HG02588 (cell line): ENCODE measurements around the gene ARHGAP1.

Experiments
- ATAC-seq: cut with Tn5 transposase; IDR thresholded peaks from one replicate; pipeline ENCODE4 v1.9.1; 2021; ENCODE audit warnings: mild to moderate bottlenecking, moderate library complexity; ENCODE audit not compliant: unreplicated experiment

ARHGAP1 gene

DNA sequence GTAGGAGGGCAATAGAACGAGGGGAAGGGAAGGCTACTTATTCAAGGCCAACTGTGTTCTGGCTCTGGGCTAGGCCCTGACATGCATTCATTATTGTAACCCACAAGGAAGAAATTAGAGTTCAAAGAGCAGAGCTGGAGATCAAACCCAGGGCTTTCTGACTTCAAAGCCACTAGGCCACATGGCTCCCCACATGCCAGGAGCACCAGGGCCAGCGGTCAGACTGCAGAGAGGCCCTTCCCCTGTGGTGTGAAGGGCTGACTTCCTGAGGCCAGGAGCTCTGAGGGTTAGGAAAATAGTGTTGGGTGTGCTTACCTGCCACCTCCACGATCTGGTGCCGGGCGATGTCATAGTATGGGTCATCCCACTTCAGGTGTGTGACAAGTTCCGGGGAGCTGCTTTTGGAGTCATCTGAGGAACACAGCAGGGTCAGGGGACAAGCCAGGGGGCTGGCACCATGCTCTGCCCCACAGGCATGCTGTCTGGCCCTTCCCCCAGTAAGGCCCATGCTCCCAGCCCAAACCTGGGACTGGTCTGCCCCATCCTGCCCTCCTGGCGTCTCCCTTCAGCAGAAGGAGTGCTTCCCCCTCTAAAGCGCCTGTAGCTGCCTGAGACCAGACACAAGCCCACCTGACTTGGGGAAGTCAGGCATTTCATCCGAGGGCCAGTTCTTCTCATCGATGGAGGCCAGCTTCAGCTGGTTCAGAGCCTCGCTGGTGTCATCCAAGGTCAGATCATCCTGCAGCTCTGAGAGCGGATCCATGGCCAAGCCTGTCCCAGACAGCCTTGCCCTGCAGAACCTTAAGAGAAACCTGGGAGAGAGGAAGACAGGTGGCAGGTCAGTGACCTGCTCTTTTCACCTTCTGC lies 4.8 kb downstream of the ARHGAP1 start:
- ATAC-seq, result no peak

- no peak for ATAC-seq
Observed at GRCh38 chr11:46694607-46695006, 5.8 kb downstream of the ARHGAP1 start.

DNA sequence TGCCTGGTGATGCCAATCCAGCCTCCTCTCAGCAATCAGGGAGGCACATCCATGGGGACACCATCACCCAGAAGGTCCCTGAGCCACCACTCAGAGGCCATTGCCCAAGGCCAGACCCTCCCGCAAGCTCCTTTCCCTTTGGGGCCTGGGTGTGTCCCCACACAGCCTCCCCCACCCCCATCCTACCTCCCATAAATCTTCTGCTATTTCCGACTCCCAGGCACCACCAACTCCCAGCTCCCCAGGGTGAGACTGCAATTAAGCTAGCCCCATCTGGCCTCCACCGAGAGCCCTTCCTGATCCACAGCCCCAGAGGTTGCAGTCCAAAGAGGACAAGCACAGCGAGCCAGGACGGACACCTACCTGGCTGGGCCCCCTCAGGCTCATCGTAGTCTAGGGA lies 6.3 kb downstream of the ARHGAP1 start:
- ATAC-seq, result no peak

GRCh38 chr11:46693597-46694012 lies 6.8 kb downstream of the ARHGAP1 start:
- ATAC-seq, result no peak

DNA sequence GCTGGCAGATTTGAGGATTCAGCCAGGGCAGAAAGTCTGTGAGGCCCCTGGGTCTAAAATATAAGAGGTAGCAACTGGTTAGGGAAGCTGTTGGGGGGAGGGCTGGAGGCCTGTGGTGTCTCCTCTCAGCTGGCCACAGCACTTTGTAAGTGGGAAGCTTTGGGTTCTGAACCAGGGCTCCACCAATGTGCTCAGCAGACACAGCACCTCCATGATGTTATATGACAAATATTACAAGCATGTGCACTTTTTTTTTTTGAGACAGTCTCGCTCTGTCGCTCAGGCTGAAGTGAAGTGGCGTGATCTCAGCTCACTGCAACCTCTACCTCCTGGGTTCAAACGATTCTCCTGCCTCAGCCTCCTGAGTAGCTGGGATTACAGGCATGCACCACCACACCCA lies 8.0 kb downstream of the ARHGAP1 start:
- no peak for ATAC-seq

DNA sequence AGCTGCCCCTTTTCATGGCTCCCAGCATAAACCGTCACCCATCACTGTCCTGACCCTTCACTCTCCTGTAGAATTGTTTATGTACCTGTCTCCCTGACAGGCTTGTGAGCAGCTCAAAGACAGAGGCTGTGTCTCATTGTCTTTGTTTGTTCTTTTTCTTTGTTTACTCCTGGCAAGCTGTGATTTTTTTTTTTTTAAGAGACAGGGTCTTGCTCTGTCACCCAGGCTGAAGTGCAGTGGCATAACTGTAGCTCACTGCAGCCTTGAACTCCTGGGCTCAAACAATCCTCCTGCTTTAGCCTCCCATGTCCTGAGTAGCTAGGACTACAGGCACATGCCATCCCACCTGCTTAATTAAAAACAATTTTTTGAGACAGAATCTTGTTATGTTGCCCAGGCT lies 9.7 kb downstream of the ARHGAP1 start:
- no peak for ATAC-seq

GRCh38 chr11:46686886-46687795 lies 13.3 kb downstream of the ARHGAP1 start:
- ATAC-seq, result no peak

- ATAC-seq, result no peak
Observed at GRCh38 chr11:46684367-46684766, 16.1 kb downstream of the ARHGAP1 start.

DNA sequence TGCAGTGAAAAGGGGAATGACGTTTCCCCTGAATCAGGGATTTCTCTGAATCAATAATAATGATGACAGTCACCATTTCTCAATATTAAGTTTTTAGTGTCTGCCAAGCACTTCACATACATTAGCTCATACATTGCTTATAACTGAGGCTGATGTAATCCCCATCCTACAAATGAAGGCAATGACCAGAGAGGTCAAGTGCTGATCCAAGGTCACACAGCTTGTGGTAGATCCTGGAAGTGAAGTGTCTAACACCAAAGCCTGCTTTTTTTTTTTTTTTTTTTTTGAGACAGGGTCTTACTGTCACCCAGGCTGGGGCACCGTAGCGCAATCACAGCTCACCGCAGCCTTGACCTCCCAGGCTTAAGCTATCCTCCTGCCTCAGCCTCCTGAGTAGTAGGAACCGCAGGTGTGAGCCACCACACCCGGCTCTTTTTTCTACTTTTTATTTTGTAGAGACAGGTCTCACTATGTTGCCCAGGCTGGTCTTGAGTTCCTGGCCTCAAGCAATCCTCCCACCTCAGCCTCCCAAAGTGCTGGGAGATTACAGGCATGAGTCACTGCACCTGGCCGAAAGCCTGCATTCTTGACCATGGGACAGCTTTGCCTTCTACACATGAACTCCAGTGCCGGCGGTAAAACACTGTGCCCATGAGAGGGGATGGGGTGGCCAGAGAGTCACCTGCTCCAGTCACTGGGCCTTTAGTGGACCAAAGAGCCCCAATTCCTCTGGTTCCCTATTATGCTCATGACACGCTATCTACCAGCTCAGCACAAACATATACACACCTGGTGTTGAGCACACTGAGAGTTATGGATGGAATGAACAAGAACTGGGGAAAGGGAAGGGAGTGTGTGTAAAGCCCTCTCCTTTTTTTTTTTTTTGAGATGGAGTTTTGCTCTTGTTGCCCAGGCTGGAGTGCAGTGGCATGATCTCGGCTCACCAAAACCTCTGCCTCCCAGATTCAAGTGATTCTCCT lies 17.4 kb downstream of the ARHGAP1 start:
- no peak for ATAC-seq

GRCh38 chr11:46681814-46682213 lies 18.6 kb downstream of the ARHGAP1 start:
- no peak for ATAC-seq

- ATAC-seq, result no peak
Observed at GRCh38 chr11:46680815-46681214, 19.6 kb downstream of the ARHGAP1 start.

- no peak for ATAC-seq
Observed at GRCh38 chr11:46680164-46680760, 20.2 kb downstream of the ARHGAP1 start.

- no peak for ATAC-seq
Observed at GRCh38 chr11:46679241-46680163, 20.9 kb downstream of the ARHGAP1 start.

DNA sequence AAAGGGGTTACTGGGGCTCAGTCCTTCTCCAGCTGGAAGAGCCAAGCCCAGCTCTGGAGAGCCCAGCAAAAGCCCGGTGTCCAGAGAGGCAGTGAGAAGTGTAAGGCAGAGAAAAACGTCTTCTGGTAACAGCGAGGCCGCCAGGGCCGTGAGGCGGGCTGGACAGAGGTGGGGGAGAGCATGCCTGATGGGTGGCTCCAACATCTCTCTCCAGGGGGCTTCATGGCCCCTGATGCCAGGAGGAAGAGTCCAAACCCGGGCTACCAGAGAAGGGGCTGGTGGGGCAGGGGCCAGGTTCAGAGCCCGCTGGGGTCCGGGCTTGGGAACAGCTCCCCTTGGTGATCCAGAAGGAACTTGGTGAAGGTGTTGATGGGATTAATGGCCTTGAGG lies 21.7 kb downstream of the ARHGAP1 start:
- ATAC-seq, result no peak

GRCh38 chr11:46677991-46678740 lies 22.3 kb downstream of the ARHGAP1 start:
- no peak for ATAC-seq

DNA sequence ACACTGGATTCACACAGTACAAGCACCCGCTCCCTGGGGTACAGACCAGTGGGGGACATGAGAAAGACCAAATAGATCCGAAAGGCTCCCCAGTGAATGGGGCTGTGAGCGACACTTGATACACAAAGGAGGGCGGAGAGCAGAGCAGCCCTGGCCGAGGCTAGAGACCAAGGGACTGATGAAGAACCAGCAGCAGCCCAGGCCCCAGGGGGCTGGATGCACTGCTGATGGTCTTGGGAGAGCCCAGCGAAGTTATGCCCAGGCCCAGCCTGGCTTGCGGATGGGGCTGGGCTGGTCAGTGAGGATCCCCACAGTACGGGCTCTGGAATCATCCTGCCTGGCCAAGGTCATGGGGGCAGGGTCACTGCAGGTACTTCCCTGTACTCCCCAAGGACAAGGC lies 23.2 kb downstream of the ARHGAP1 start:
- no peak for ATAC-seq

DNA sequence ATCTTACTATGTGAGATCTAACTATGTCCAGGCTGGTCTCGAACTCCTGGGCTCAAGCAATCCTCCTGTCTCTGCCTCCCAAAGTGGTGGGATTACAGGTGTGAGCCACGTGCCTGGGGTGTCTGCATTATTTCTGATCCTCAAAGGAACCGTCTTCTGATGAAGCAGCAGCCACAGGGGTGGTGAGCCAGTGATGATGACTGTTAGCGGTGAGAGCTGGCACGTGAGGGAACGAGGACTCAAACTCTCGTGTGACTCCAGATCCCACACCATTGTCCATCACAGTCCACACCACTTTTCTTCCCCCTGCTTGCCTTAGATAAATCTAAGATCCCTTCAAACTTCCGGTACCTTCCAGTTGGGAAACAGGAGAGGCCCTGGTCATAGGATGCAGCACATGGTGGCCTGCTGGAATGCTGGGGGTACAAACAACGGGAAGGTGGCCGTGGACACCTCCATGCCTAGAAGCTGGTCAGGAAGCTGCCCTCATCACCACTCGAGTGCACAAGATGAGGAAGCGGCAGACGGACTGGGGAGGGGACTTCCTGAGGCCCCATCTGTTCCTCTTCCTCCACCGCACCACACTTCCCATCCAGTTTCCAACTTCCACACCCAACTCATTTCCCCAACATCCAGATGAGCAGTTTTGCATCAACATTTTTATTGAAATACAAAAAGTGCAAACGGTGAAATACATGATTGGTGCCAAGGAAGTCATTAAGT lies 23.8 kb downstream of the ARHGAP1 start:
- ATAC-seq, result no peak

DNA sequence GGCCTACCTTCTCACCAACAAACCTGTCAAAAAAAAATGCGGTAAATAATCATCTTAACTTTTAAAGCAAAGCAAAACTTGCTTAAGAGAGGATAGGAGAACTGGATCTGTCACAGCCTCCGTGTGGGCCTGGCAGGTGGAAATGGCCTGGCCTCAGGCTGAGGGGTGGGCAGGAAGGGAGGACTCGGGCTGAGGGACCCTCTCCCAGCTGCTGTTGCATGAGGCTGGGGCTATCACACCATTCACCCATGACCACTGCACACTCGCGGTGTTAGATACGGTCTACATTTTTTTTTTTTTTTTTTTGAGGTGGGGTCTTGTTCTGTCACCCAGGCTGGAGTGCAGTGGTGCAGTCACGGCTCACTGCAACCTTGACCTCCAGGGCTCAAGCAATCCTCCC lies 24.5 kb downstream of the ARHGAP1 start:
- no peak for ATAC-seq
